ENCODE data around the gene FAM184B.
A peak's percentile ranks its signal among the peaks of the same experiment; 100 is the strongest.

The FAM184B gene

GRCh38 chr4:17635056-17635455, 146.4 kb downstream of the FAM184B start:
- no peak for DNase-seq (ENCODE audit: low spot score)

- DNase-seq (ENCODE audit: low spot score), result no peak
Measured at GRCh38 chr4:17633600-17633999, 147.8 kb downstream of the FAM184B start.

GRCh38 chr4:17630228-17630627, 151.2 kb downstream of the FAM184B start:
- DNase-seq (ENCODE audit: low spot score), result no peak

GRCh38 chr4:17624821-17625220, 156.6 kb downstream of the FAM184B start:
- DNase-seq (ENCODE audit: low spot score), result no peak

GRCh38 chr4:17623451-17624001, 157.9 kb downstream of the FAM184B start:
- no peak for DNase-seq (ENCODE audit: low spot score)

- DNase-seq (ENCODE audit: low spot score), result no peak
Measured at GRCh38 chr4:17619416-17620105, 161.9 kb downstream of the FAM184B start.

- DNase-seq (ENCODE audit: low spot score), result no peak
Measured at GRCh38 chr4:17618926-17619325, 162.5 kb downstream of the FAM184B start.

- DNase-seq (ENCODE audit: low spot score), result no peak
Measured at GRCh38 chr4:17616283-17616682, 165.1 kb downstream of the FAM184B start.

GRCh38 chr4:17614416-17615299, 166.8 kb downstream of the FAM184B start, which contains the start of gene MED28:
Gene MED28, plus strand, starts transcription at chr4:17614641. Its CDS starts 14 bp downstream, at chr4:17614655.
- DNase-seq (ENCODE audit: low spot score), result peak; percentile 88

GRCh38 chr4:17613761-17614415, 167.5 kb downstream of the FAM184B start:
- DNase-seq (ENCODE audit: low spot score), result peak; percentile 63

GRCh38 chr4:17605236-17605635, 176.2 kb downstream of the FAM184B start:
- DNase-seq (ENCODE audit: low spot score), result no peak

GRCh38 chr4:17599826-17600225, 181.6 kb downstream of the FAM184B start:
- DNase-seq (ENCODE audit: low spot score), result no peak

- peak; percentile 15 for DNase-seq (ENCODE audit: low spot score)
Measured at GRCh38 chr4:17597517-17597916, 183.9 kb downstream of the FAM184B start.

GRCh38 chr4:17595471-17596005, 185.9 kb downstream of the FAM184B start:
- no peak for DNase-seq (ENCODE audit: low spot score)

GRCh38 chr4:17589355-17589754, 192.1 kb downstream of the FAM184B start:
- DNase-seq (ENCODE audit: low spot score), result no peak

GRCh38 chr4:17587094-17587822, 194.2 kb downstream of the FAM184B start:
- DNase-seq (ENCODE audit: low spot score), result peak; percentile 9

GRCh38 chr4:17584521-17585213, 196.8 kb downstream of the FAM184B start:
- no peak for DNase-seq (ENCODE audit: low spot score)

- no peak for DNase-seq (ENCODE audit: low spot score)
Measured at GRCh38 chr4:17583941-17584340, 197.5 kb downstream of the FAM184B start.

- no peak for DNase-seq (ENCODE audit: low spot score)
Measured at GRCh38 chr4:17583276-17583675, 198.1 kb downstream of the FAM184B start.

- no peak for DNase-seq (ENCODE audit: low spot score)
Measured at GRCh38 chr4:17580969-17581368, 200.5 kb downstream of the FAM184B start.
